GM18951 (cell line): ENCODE data around the gene NEK9.
A peak's percentile ranks its signal among the peaks of the same experiment; 100 is the strongest.

ENCODE experiments used
- POLR2A ChIP-seq: IDR thresholded peaks from 4 replicates; pipeline ENCODE4 v1.6.1; 2011; ENCODE audit warnings: mild to moderate bottlenecking; ENCODE audit not compliant: insufficient read length, insufficient read depth; ENCODE audit errors: extremely low read depth
- in situ Hi-C: fragments of 300-500 bp; cut with MboI; formaldehyde crosslinking; loops from one replicate; pipeline ENCODE4 v1.12.0; 2022; ENCODE audit warnings: low sequenced_read_pairs, mixed read lengths, inconsistent platforms; ENCODE audit not compliant: unreplicated experiment

NEK9 gene

DNA sequence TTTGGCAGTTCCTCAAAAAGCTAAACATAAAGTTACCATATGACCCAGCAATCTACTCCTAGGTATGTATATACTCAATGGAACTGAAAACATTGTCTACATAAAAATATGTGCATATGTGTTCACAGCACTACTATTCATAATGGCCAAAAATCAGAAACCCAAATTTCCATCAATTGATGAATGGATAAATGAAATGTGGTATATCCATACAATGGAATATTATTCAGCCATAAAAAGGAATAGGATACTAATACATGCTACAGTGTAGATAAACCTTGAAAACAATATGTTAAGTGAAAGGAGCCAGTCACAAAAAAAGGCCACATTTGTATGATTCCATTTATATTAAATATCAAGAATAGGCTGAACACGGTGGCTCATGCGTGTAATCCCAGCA lies 66.4 kb downstream of the NEK9 start:
- no peak for TF ChIP-seq POLR2A
- in situ Hi-C loops, result no loop called here

DNA sequence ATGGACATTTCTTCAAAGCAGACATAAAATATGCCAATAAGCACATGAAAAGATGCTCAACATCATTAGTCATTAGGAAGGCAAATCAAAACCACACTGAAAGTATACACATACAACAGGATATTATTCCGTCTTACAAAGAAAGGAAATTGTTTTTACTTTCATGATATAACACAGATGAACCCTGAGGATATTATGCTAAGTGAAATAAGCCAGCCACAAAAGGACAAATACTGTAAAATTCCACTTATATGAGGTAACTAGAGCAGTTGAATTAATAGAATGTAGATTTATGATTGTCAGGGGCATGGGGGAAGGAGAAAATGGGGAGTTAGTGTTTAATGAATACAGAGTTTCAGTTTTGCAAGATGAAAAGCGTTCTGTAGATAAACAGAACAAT lies 67.2 kb downstream of the NEK9 start:
- in situ Hi-C loops, result no loop called here
- no peak for TF ChIP-seq POLR2A

DNA sequence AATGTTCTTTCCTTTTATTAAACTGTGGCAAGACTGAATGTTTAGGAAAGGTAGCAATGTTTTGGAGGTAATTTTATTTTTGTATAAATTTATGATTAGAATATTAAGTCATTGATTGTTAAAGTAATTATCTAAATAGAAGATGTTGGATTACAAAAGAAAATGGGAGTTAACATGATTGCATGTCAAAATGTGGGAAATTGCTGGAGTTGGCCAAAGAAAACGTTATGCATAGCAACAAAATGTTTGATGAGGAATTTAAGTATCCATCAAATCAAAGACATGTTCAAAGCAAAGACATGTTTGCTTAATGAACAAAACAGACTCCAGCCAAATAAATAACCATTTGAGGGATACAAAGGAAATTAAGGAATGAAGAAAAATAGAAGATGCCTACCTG lies 72.4 kb downstream of the NEK9 start:
- in situ Hi-C loops, result no loop called here
- TF ChIP-seq POLR2A, result no peak

DNA sequence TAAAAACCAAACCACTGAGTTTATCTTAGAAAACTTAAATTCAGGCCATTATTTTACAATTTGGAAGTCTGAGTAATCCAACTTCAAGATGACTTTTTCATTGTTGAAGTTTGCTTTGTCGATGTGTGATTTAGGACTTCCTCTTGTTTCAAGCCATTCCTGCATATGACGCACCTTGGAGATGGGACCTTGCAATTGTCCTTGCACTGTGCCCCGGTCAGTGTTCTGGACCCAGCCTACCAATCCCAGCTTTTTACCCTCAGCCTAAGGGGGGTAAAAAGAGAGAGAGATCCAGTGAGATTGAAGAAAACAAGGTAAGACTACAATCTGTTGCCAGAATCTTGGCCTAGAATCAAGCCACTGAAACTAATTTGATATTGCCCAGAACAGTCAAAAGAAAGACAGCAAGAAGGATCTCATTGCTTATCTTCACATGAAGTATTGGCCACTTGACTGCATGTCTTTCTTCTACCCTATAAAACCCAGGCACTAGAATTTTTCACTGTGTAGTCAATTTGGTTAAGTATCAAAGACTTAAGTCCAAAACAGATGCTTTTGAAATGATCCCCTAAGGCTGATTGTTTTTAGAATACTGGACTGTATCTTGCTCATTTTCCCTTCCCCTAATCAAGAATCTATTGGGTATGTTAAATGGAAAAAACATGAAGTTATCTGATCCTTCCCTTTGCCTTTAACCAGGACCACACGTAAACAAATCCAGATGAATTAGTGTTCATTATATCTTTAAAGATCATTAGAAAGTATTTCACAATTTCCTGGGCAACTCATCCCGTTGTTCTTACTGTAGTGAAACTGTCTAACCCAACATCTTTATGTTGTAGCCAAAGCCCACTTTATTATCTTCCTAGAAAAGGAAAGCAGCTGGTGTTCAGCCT lies 73.2 kb downstream of the NEK9 start:
- no peak for TF ChIP-seq POLR2A
- in situ Hi-C loops, result no loop called here

DNA sequence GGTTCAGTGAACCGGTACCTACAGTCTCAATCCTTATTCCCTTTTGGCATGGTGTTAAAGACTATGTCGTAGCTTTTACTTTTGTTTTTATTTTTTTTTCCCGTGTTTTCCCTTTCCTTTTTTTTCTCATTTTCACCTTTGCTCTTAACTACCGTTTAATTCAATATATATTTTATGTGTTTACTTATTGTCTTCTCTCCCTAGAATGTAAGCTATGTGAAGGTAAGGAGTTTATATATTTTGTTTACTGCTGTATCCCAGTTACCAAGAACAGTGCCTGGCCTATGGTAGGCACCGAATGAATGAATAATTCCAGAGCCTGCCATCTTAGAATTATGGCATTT lies 75.3 kb downstream of the NEK9 start:
- in situ Hi-C loops, result no loop called here
- TF ChIP-seq POLR2A, result no peak

DNA sequence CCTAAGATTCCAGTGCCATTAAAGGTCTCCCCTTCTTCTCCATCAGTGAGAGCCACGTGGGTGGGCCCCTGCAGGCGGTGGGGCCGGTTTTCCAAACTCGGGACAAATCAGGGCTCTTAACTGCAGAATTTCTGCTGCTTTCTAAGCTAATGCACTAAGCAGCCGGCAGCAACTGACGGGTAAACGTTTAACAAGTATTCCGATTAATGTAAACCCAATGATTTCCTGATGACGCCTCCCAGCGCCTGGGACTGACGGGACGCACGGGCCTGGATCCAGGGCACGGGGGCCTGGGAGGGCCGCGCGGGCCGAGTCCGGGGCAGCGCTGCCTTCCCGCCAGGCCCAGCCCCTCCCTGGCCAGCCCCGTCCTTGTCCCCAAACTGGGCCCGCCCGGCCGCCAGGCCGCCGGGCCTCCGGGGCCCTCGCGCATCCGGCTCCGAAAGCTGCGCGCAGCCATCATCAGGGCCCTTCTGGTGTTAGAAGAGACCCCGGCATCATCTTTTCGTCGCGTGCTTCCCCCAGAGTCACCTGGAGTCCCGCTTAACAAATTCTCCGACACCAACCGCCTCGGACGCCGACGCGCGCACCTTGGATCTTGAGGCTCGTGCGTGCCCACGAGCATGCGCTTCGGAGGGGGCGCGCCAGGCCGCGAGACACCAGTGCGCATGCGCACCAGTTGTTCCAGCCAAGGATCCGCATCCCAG lies 75.8 kb downstream of the NEK9 start, which contains the start of gene MLH3:
MLH3 (minus strand) TSS at position 616 of the 704 bp plus-strand sequence. CDS start 1,812 bp downstream, outside the sequence.
- in situ Hi-C loops, result no loop called here
- TF ChIP-seq POLR2A, result peak; percentile 75

DNA sequence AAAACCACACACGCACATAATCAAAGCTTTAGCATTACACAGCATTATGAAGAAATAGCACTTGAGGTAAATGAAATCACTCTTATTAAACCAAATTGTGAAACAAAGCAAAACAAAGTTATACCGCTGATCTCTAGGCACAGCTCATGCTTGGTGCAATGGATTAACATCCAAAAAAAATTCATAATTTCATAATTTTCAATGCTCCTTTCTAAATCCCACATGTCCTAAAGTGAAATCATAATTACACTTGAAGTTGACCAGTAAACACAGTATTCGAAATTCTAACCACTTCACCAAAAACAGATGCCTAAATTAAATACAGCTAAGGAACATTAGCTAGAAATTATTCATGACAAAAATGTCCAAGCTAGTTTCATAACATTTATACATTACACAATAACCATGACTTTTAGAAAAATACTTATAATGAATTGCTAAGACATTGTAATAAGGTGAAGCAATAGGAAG lies 77.1 kb downstream of the NEK9 start:
- TF ChIP-seq POLR2A, result no peak
- in situ Hi-C loops, result no loop called here

DNA sequence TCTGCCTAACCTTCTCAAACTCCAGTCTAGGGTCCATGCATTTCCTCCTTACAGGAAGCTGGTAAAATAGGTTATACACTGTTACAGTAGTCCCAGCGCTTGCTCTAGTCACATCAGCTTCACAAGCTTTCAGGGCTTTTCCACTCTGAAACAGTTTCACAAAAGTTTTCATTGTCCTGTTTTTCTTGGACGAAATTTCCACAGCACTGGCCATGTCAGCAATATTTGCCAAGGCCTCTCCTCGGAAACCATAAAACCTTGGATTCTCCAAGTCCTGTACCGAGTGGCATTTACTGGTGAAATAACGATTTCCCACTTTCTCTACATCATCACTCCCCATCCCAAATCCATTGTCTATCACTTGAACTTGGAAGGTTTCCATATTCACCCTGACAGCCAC lies 77.7 kb downstream of the NEK9 start:
- TF ChIP-seq POLR2A, result no peak
- in situ Hi-C loops, result no loop called here

DNA sequence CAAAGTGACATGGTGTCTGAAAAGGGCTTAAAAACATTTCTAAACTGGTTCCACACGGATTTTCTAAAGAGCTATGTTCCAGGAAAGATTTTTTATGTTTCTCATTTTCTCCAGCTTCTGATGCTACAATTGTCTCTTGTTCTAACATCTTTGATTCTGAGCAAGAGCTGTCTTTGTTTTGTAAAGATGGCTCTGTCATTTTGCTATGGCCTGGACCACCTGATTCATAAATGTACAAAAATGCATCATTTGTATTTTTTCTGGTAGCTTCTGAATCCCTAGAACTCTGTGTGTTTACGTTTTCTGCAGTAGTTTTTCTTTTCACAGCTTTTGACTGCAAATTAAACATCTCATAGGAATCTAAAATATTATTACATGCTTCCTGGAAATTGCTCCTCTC lies 78.7 kb downstream of the NEK9 start:
- in situ Hi-C loops, result no loop called here
- TF ChIP-seq POLR2A, result no peak

DNA sequence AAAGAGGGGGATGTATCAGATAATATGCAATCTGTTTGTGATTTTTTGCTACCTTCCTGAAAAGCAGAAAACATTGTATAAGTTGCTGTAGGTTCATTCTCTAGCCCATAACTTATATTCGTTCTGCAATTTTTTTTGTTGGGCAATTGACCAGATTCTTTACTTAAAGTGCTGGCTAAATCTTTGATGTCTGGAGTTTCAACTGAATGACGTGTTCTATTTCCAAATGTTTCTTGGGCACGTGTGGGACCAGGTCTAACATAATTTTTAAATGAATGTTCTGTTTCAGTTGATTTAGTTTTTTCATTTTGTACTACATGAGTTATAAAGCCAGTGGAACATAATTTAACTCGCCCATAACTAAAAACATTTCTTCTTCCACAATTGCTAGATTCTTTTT lies 79.3 kb downstream of the NEK9 start:
- TF ChIP-seq POLR2A, result no peak
- in situ Hi-C loops, result no loop called here

DNA sequence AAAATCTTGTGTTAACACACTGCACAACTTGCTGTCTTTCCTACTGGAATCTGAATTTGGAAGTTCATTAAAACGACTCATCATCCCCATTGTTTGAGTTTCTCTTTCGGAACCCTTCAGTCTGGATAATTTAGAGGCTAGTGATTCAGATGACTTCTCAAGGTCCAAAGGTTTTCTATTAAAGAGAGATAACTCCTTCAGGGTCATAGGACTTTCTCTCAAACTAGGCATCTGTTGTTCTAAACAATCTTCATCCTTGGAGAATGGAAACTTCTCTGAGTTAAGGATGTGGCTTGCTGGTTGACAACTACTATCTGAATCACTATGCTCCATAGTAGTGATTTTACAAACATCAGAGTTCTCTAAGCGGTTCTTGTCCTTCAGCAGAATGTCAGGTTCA lies 79.9 kb downstream of the NEK9 start:
- in situ Hi-C loops, result no loop called here
- no peak for TF ChIP-seq POLR2A

DNA sequence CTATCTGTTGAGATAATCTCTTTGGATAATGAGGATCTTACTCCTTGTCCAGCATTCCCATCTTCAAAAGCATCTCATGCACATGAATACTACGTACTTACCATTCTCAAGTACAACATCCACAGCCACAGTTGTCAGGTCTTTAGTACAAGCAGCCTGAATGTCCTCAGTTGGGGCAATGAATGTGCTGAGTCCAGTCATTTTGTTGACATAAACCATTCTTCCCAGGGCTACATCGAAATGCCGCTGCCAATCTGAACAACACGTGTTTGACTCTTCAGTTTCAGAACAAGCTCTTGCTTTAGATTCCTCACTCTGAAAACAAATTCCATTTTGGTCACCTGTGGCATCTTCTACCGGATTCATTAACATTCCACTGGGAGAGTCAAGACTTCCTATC lies 80.6 kb downstream of the NEK9 start:
- in situ Hi-C loops, result no loop called here
- no peak for TF ChIP-seq POLR2A

DNA sequence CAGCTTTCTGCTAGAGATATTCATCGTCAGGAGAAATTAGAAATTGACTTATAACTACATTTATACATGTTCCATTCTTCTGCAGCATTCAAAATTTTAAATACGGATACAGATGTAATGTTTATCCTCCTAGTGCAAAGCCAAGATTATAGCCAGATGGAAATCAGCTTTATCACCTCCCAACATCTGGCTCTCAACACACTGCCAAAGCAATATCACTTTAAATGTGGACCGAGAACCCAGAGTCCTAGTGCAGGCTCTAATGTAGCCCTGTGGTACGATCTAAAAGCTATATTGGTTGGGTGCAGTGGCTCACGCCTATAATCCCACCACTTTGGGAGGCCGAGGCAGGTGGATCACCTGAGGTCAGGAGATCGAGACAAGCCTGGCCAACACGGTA lies 82.1 kb downstream of the NEK9 start:
- TF ChIP-seq POLR2A, result no peak
- in situ Hi-C loops, result no loop called here

DNA sequence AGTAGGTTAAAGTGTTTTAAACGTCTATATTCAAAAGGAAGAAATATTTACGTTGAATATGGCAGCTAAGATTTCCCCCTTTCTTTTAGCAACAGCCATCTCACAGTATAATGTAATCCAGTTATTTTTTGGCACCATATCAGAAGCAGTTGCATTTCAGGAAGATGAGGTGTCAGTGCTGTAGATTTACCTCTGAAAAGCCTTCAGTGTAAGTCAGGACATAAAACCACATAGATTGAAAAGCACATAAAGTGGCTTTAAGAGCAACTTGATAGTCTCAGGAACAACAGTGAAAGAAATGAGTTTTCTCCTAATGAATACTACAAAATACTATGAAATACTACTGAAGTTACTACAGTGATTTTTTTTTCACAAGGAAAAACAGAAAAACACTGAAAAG lies 82.5 kb downstream of the NEK9 start:
- no peak for TF ChIP-seq POLR2A
- in situ Hi-C loops, result no loop called here
